C1 segment of cervical spinal cord (tissue), 14 donors: ENCODE results near the gene DDO.

Source experiments
- DNase-seq, 14 donors: peaks; one replicate each; lab custom pipeline; 2025; lab: John Stamatoyannopoulos, UW

DDO gene, protein sequence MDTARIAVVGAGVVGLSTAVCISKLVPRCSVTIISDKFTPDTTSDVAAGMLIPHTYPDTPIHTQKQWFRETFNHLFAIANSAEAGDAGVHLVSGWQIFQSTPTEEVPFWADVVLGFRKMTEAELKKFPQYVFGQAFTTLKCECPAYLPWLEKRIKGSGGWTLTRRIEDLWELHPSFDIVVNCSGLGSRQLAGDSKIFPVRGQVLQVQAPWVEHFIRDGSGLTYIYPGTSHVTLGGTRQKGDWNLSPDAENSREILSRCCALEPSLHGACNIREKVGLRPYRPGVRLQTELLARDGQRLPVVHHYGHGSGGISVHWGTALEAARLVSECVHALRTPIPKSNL

DNA sequence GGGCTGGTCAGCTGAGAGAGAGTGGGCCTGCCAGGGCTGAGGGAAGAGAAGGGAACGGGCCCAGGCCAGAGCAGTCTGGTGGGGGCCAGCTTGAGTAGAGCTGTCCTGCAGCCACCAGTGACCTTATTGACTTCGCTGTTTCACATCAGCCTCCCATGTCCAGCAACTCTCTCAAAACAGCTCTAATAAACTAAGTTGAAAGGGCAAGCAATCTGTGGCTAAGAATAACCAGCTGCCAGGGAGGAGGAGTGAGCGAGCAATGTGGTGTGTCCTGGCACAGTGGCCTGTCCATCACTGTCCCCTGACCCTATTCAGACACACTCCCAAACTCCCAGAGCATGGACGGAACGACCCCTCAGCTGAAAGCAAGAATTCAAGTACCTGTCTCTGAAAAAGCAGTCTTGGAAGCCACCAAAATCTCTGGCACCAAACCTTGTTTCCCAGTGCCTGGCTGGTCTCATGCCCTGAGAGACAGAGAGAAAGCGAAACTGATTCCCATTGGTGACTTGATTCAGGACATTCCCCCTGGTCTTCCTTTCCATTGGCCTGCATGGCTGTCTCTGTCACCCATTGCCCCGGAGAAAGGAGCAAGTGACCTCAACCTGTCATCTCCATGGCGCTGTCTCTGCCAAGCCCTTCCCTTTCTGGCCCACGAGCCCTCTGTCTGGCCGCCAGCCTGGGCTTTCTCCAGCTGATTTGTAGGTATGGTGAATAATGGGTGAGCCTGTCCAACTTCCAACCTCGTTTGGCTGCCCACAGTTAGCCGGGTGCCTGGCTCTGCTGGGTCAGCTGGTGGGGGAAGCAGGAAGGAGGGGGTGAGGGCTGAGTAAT lies at the start of gene DDO:
TSS of gene DDO (minus strand) at position 490 of the 831 bp plus-strand sequence. CDS start 2,113 bp downstream, outside the sequence.
- peak in 13 of 14 donors; percentile 43 to 96 (median 83) for DNase-seq

DNA sequence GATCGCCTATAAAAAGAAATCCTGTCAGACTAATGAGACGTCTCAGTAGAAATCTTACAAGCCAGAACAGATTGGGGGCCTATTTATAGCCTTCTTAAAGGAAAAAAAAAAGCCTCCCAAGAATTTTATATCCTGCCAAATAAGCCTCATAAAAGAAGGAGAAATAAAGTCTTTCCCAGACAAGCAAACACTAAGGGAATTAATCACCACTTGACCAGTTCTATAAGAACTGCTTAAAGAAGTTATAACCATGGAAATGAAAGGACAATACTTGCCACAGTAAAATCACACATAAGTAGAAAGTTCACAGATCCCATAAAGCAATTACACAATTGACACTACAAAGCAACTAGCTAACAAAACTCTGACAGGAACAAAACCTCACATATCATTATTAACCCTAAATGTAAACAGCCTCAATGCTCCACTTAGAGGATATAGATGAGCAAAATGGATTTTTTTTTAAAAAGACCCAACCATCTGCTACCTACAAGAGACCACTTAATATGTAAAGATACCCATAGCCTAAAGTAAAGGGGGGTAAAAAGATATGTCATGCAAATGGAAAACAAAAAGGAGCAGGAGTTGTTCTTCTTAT lies 47.6 kb upstream of the DDO start:
- no peak for DNase-seq

DNA sequence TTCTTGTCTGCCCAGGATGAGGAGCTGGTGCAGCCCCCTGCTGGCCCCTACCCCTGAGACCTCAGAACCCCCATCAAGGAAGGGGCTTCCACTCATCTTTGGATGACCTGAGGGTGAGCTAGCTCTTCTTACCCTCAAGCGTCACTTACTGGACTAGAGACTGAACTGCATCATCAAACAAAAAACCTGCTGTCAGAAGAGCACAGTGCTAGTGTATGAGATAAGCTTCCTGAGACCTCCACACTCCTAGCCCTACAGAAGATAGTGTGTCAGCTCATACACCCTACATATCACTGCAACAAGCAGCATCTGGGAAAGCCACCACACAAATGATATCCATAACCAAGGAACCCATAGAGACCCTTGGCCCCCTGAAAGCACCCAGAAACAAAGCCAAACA lies 46.0 kb upstream of the DDO start:
- no peak for DNase-seq

DNA sequence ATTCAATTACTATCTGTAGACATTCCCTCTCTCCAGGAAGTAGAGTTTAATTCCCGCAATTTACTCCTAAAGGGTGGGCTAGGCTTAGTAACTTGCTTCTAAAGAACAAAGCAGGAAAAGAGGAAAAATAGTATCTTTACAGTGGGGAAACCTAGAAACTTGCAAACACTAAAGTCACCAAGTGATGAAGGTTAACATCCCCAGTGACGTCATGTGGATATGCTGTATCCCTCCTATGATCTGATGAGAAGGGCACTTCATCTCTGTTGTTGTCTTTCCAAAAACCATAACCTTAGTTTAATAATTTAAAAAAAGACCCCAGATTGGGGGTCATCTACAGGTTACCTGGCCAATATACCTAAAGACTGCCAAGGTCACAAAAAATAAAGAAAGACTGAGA lies 43.8 kb upstream of the DDO start:
- no peak for DNase-seq

DNA sequence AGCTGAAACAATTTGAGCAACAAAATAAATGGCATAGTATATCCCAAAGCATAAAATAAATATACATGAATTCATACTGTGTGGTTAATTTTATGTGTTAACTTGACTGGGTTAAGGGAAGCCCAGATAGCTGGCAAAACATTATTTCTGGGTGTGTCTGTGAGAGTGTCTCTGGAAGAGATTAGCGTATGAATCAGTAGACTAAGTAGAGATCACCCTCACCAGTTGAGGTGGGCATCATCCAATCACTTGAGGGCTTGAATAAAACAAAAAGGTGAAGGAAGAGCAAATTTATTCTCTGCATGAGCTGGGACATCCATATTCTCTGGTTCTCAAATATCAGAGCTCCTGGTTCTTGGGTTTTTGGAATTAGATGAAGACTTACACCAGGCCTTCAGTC lies 43.1 kb upstream of the DDO start:
- no peak for DNase-seq

DNA sequence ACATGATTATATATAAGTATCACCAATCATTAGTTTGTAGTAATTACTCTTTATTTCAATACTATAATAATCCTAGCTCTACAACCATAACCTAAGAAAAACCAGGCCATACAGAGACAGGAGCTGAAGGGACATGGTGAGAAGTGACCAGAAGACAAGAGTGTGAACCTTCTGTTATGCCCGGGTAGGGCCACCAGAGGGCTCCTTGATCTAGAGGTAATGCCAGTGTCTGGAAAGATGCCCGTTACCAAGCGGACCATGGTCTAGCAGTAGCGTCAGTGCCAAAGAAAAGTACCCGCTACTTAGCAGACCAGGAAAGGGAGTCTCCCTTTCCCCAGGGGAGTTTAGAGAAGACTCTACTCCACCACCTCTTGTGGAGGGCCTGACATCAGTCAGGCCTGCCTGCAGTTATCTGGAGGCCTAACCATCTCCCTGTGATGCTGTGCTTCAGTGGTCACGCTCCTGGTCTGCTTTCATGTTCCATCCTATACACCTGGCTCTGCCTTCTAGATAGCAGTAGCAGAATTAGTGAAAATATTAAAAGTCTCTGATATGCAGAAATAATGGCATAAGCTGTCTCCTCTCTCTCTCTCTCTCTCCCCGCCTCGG lies 42.3 kb upstream of the DDO start:
- peak in 2 of 14 donors; percentile 1 to 3 for DNase-seq

DNA sequence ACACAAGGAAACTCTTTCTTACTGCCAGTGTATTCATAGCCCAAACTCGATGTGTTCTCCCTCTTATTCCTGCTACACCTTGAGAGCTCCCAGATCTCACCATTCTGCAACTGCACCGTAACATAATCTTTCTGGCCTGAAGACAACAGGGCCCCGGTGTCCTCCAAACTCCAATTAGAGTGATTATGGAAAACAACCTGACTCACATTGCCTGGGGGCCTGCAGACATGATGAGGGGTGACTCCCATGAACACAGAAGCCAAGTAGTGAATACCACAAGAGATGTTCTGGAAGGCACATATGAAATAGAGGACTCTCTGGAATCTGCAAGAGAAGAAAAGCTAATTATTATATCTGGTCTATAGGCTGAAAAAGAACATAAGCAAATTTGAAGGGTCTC lies 41.3 kb upstream of the DDO start:
- no peak for DNase-seq

DNA sequence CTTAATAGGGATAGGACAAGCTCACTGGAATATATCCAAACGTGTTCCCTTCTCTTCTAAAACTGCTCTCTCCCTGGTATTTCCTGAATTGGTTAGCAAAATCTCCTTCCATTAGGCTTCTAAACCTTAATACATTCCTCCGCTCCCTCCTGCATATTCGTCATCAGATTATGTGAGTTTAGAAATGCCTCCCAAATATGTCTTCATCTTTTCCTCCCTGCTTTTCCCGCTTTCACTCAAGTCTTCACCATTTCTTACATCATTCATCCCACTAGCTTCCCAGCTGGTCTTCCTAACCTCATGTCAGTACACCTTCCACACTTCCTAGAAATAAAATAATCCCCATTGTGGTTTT lies 34.1 kb upstream of the DDO start:
- DNase-seq = no peak

DNA sequence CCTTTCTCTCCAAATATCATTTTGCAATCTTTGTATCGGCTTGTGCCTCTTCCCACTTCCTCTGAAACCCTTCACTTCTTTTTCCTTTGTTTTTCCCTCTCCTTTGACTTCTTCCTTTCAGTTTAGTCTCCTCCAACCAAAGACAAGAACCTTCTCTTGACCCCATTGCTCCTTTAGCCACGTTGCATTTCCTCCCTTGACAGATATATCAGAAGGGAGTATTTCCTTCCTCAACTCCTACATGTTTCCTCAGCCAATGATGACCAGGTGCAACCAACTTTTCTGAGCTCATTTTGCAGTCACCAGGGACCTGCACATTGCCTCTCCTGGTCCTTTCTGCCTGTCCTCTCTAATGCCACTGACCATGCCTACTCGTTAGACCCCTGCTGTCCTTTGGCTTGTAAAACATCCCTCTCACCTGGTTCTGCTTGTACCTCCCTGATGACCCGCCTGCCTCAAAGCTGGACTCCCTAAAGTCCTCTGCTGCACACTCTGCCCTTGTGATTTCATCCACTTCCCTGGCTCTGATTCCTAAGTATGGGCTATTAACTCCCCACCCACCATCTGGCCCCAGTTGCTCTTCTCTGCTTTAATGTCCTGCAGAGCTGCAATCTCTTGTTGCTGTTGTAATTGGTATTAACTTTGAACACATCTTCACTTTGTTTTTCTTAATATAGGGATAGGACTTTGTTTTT lies 33.6 kb upstream of the DDO start:
- no peak for DNase-seq

DNA sequence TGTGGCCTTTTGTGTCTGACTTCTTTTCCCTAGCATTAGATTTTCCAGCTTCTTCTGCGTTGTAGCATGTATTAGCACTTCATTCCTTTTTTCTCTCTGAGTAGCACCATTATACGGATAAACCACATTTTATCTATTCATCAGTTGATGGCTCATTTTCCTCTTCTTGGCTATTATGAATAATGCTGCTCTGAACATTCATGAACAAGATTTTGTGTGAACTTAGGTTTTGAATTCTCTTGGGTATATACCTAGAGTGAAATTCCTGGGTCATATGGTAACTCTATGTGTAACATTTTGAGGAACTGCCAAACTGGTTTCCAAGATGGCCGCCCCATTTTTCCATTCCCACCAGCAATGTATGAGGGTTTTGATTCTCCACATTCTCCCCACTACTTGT lies 32.4 kb upstream of the DDO start:
- DNase-seq = no peak

DNA sequence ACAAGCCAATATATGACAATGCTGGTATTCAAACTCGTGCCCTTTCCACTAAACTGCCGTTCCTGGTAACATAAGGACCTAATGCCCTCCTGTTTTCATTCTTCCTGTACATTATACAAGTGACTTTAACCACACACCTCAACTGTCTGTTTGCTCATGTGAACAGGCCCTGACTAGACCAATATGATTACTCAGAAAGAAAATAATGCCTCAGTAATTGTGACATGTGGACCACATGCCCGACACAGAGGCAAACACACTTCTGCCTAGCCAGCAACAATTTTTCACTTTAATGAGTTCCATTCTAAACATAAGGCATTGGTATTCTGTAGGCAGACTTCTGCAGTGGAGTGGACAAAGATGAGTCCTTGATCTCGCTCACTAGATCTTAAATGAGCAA lies 31.0 kb upstream of the DDO start:
- DNase-seq = no peak

DNA sequence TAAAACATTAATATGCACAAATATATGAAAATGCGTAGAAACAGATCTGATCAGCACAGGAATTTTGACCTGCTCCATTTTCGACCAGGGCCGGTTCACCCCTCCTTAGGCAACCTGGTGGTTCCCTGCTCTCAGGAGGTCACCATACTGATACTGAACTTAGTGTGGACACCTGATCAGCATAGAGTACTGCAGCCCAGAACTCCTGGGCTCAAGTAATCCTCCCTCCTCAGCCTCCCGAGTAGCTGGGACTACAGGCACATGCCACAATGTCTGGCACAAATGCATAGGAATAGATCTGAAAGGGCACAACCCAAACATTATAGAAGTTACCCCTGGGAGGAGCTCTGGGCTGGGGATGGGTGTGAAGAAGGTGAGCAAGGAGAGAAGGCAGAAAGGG lies 24.7 kb upstream of the DDO start:
- no peak for DNase-seq

DNA sequence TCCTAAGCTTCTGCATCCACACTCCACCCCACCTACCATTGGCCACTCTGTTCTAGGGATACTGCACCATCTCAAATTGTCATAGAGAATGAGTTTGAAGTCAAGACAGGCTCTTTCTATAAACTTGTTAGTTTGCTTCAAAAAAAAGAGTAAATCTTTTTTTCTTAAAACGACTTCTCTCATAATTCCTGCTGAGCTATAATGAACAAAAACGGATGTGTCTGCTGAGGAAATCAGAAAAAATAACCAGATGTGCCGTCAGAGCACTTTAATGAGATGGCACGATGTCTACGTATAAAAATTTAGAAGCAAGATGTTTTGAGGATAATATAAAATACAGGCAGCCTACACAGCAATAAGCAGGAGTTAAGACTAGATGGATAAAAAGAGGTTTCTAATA lies 24.0 kb upstream of the DDO start:
- no peak for DNase-seq

DNA sequence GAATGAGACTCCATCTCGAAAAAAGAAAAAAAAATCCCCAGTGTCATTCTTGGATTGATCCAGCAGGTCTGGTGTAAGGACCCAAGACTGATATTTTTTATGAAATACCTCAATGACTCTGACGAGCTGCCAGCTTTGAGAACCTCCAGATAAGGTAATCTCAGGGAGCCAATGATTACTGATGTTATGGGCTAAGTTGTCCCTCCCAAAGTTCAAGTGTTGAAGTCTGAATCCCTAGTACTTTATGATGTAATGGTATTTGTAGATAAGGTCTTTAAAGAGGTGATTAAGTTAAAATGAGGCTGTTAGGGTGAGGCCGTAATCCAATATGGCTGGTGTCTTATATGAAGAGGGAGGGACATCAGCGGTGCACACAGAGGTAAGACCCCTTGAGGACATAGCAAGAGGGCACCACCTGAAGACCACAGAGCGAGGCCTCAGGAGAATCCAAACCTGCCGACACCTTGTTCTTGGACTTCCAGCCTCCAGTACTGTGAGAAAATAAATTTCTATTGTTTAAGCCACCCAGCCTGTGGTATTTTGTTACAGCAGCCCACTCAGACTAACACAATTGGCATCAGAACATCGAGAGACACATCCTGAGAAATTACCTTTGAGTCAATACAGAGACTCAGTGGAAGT lies 19.7 kb upstream of the DDO start:
- no peak for DNase-seq

DNA sequence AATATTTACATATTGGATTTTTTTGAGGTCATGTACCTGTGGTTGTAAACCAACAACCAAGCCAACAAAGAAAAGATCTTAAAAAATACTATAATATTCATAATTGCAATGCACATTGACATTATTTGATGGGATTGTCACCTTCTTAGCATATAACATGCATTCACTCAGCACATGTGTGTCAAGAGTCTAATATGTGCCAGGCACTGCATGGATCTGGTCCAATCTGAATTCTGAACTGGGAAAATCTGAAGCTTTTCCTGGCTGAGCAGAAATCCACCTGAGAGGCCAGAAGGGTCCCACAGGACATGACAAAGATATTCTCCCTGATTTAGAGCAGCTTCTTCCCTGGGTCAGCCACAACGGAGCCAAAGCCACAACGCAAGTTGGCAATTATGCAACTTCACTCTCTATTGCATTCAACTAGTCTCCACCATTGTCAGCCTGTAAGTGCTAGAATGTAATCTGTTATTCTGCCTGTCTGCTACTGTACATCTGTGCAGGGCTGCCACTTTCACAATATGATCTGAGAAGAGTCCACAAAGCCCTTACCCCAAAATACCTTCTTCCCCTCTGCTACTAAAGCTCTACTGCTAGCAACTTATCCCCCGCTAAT lies 17.0 kb upstream of the DDO start:
- no peak for DNase-seq

DNA sequence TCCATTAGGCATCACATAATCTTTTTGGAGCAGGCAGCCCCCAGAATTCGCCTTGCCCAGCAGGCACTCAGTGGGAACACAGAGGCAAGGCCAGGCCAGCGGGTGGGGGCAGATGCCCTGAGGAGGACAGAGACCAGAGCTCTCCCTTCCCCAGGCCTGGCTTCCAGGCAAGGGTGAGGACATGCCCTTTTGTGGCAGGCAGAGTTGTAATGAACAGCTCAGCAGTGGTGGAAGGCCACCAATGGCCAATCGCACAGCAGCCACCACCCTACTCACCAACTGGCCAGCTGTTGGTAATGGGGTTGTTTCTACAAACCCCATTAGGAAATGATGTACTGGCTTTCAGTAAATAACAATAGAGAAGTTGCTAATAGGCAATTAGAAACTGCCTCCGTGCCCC lies 15.4 kb upstream of the DDO start:
- DNase-seq = no peak

DNA sequence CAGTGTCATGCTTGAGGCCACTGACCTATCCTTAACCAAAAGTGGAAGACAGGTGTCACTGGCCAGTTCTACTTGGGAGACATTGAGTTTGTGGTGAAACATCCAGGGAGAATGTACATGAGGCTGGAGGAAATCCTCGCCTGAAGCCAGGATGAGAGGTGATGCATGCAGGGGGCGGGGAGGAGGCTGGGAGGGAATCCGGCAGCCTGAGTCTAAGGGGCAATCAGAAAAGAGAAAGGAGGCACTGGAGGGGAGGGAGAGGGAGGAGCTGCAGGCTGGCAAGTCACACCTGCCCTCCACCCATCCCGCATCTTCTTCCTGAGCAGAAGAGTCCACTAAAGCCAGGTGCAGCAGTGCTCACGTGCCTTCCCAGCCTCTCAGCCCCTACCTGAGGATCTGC lies 14.9 kb upstream of the DDO start:
- DNase-seq = no peak

DNA sequence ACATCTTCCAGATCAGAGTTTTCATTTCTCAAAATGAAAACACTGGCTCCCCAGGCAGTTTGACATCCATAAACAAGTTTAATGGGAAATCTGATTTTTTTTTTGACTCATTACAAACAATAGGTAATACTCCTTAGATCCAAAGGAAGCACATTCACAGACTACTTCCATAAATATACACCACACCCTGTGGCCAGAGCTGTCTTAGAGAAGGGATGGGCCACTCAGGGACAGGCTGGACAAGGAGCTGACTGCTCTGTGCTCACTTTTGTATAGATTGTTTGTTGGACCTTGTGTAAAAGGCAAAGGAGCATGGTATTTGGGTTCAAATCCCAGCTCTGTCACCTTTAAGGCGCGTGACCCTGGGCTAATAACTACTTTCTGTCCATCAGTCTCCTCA lies 12.8 kb upstream of the DDO start:
- no peak for DNase-seq

DNA sequence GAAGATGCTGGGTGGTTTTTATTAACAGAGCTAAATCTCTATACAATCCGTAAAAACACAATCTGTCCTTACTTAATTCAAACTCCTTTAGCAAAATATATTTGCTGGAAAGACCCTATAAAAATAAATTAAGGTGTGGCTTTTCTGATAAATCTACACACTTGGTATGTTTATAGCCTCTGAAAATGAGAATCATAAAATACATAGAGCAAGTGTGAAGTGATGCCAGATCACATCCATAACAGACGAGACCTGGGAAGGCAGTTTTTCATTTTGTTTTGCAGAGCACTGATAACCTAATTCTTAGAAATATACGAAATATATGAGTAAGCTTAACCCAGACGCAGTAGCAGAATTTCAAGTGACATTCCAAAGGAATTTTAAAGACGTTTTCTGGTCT lies 10.4 kb upstream of the DDO start:
- DNase-seq = no peak

DNA sequence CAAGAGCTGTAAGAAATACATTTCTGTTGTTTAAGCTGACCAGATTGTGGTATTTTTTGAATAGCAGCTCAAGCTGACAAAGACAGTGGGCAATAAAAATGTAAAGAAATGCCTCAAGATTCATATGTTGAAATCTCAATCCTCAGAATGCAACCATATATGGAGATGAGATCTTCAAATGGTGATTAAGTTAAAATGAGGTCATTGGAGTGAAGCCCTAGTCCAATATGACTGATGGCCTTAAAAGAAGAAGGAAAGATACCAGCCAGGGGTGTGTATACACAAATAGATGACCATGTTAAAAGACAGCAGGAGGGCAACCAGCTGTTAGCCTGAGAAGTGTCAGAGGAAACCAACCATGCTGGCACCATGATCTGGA lies 7.1 kb upstream of the DDO start:
- DNase-seq = no peak
